SJCRH30 (cell line): Measurements from ENCODE around the gene C18orf63. TPM values are rescaled to one million over a fixed set of nuclear protein-coding genes. Genes with fewer than 3 reads are reported as not detected.
"Not testable (repeated sequence)": the region's sequence is repeated elsewhere in the genome, so short reads cannot be mapped to it uniquely, and the experiment has no call there.

ENCODE experiments used
- DNase-seq, 2 experiments: peaks; one replicate each; pipeline ENCODE4 v3.0.0-alpha.2; 2015 to 2020
- H3K27ac ChIP-seq: fragments of 250-450 bp; sonication (Bioruptor Pico); 2 replicates; pipeline ENCODE4 v1.5.1; 2020; ENCODE audit warnings: mild to moderate bottlenecking, moderate library complexity
- H3K27me3 ChIP-seq: fragments of 250-450 bp; sonication (Bioruptor Pico); 2 replicates; pipeline ENCODE4 v1.5.1; 2020; ENCODE audit warnings: mild to moderate bottlenecking, moderate library complexity
- H3K36me3 ChIP-seq: fragments of 250-450 bp; sonication (Bioruptor Pico); 2 replicates; pipeline ENCODE4 v1.5.1; 2020; ENCODE audit warnings: mild to moderate bottlenecking, moderate library complexity
- H3K4me1 ChIP-seq: fragments of 250-450 bp; sonication (Bioruptor Pico); 2 replicates; pipeline ENCODE4 v1.5.1; 2020; ENCODE audit warnings: mild to moderate bottlenecking, moderate library complexity
- H3K4me3 ChIP-seq: fragments of 250-450 bp; sonication (Bioruptor Pico); 2 replicates; pipeline ENCODE4 v1.5.1; 2020; ENCODE audit warnings: mild to moderate bottlenecking, moderate library complexity
- H3K9me3 ChIP-seq: fragments of 250-450 bp; sonication (Bioruptor Pico); replicated peaks from 2 replicates; pipeline ENCODE4 v1.5.1; 2020; ENCODE audit warnings: mild to moderate bottlenecking, moderate library complexity
- total RNA-seq: library from RNA; depleted of rRNA; stranded (reverse); fragments of >200 nt; shearing (Covaris generic); gene quantifications from 2 replicates; pipeline ENCODE4 v1.2.3, GENCODE V29; 2014

C18orf63 gene
- total RNA-seq, 1 experiment from 2014 or later, result not detected

DNA sequence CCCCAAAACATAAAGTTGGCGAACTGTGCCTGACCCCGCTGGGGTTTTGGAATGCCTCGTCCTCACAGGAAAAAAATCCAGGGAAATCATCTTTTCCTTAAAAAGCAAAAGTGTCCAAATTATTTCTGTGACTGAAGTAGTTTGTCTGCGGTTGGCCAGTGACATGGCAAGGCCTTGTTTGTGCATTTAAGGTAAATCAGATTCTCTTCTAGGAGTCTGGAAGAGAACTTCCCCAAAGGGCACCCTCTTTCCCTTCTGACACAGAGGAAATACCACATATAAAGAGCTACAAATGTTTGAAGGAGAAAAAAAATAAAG, 23.1 kb upstream of the C18orf63 start:
- H3K27ac ChIP-seq, result peak overlapping the region; percentile 15; the same call in 1 of the 2 replicates
- H3K9me3 ChIP-seq, result no peaks in the 10 kb centered on the region
- H3K4me1 ChIP-seq, result no peaks in the 10 kb centered on the region
- H3K27me3 ChIP-seq, result no peaks in the 10 kb centered on the region
- peak overlapping the region; percentile 67 for H3K4me3 ChIP-seq
- H3K36me3 ChIP-seq, result no peaks in the 10 kb centered on the region
- DNase-seq, result no peak

- H3K4me1 ChIP-seq, H3K4me3 ChIP-seq, H3K36me3 ChIP-seq, H3K27ac ChIP-seq, H3K9me3 ChIP-seq, DNase-seq, H3K27me3 ChIP-seq: not testable (repeated sequence)
Observed at GRCh38 chr18:74292982-74293381, 22.7 kb upstream of the C18orf63 start.

DNA sequence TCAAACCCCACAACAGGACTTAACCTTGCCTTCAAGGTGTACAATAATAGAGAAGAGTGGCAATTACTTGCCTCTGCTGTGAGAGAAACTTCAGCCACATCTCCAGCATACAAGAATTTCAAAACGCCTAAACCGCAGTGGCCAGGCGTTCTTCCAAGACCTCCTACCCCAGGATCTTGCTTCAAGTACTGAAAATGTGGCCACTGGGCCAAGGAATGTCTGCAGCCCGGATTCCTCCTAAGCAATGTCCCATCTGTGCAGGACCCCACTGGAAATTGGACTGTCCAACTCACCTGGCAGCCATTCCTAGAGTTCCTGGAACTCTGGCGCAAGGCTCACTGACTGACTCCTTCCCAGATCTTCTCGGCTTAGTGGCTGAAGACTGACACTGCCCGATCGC, 21.1 kb upstream of the C18orf63 start:
- Histone ChIP-seq H3K4me3 (no peak overlapping the region), H3K36me3 (no peaks in the 10 kb centered on the region), H3K27me3 (no peaks in the 10 kb centered on the region), H3K27ac (no peak overlapping the region), H3K9me3 (no peaks in the 10 kb centered on the region), H3K4me1 (no peaks in the 10 kb centered on the region)
- no peak for DNase-seq

DNA sequence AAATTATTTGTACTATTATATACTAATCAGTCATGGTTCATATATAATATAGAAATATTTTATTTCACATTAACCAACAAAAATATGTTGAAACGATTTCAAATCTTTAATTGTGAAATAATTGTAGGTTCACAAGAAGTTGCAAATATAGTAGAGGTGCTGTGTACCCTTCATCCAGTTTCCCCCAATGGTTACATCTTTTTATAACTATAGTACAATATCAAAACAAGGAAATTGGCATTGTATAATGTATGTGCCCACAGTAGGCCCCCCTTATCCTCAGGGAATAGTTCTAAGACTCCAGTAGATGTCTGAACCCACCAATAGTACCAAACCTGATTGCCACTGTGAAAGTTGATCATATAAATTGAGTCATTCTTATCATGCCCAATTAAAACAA, 16.5 kb upstream of the C18orf63 start:
- Histone ChIP-seq H3K27ac (no peak overlapping the region), H3K36me3 (no peaks in the 10 kb centered on the region), H3K27me3 (no peaks in the 10 kb centered on the region), H3K4me1 (no peaks in the 10 kb centered on the region), H3K9me3 (no peaks in the 10 kb centered on the region), H3K4me3 (no peak overlapping the region)
- no peak for DNase-seq

- H3K27me3 ChIP-seq, result no peaks in the 10 kb centered on the region
- H3K27ac ChIP-seq, result no peak overlapping the region
- H3K4me3 ChIP-seq, result no peak overlapping the region
- H3K4me1 ChIP-seq, result no peaks in the 10 kb centered on the region
- no peaks in the 10 kb centered on the region for H3K36me3 ChIP-seq
- no peak for DNase-seq
- no peaks in the 10 kb centered on the region for H3K9me3 ChIP-seq
Observed at GRCh38 chr18:74299746-74300145, 15.9 kb upstream of the C18orf63 start.

DNA sequence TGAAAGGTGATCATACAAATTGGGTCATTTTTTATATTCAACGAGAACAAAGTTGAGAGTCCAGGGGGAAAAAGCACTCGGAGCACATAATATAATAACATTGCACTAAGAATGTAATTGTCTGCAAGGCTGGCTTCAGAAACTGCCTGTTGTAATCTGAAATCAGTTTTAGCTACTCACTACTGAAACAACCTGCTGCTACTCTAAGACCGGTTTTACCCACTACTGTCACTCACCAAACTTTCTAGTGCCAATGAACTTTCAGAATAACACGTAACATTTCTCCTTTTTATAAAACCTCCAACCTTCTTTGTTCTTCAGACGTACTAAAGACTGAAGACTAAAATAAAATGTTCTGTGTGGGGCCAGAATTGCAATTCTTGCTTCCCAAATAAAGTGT, 12.3 kb upstream of the C18orf63 start:
- no peak for DNase-seq
- H3K4me1 ChIP-seq, result no peaks in the 10 kb centered on the region
- H3K4me3 ChIP-seq, result no peak overlapping the region
- H3K27me3 ChIP-seq, result no peaks in the 10 kb centered on the region
- no peaks in the 10 kb centered on the region for H3K36me3 ChIP-seq
- no peaks in the 10 kb centered on the region for H3K9me3 ChIP-seq
- no peak overlapping the region for H3K27ac ChIP-seq

- no peaks in the 10 kb centered on the region for H3K4me1 ChIP-seq
- H3K4me3 ChIP-seq, result no peak overlapping the region
- no peak for DNase-seq
- H3K27ac ChIP-seq, result no peak overlapping the region
- no peaks in the 10 kb centered on the region for H3K9me3 ChIP-seq
- H3K27me3 ChIP-seq, result no peaks in the 10 kb centered on the region
- no peaks in the 10 kb centered on the region for H3K36me3 ChIP-seq
Observed at GRCh38 chr18:74303936-74304335, 11.7 kb upstream of the C18orf63 start.

GRCh38 chr18:74310411-74310810, 5.2 kb upstream of the C18orf63 start:
- Histone ChIP-seq H3K27ac (no peak overlapping the region), H3K9me3 (no peaks in the 10 kb centered on the region), H3K36me3 (no peaks in the 10 kb centered on the region), H3K4me3 (no peak overlapping the region), H3K27me3 (no peaks in the 10 kb centered on the region), H3K4me1 (no peaks in the 10 kb centered on the region)
- peak in 1 of 2 experiments; percentile 29 for DNase-seq

DNA sequence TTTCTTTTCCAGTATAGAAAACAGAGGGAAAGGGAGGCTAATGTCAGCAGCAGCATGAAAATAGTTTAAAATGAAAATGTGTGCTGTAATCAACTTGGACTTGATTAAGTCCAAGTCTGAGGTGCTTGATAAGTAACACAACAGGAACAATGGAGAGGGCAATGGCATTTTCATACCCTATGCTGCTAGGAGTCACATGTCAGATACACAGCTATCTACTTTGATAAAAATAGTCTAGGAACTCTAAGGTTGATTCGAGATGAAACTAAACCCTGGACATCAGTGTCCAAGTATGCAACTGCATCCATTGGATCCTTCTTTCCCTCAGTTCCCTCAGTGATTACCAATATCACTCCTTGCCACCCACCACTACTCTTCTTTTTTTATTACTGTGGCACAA, 4.6 kb upstream of the C18orf63 start:
- Histone ChIP-seq H3K36me3 (no peaks in the 10 kb centered on the region), H3K27ac (no peak overlapping the region), H3K27me3 (no peaks in the 10 kb centered on the region), H3K4me3 (no peak overlapping the region), H3K4me1 (no peaks in the 10 kb centered on the region), H3K9me3 (no peaks in the 10 kb centered on the region)
- DNase-seq, result no peak

DNA sequence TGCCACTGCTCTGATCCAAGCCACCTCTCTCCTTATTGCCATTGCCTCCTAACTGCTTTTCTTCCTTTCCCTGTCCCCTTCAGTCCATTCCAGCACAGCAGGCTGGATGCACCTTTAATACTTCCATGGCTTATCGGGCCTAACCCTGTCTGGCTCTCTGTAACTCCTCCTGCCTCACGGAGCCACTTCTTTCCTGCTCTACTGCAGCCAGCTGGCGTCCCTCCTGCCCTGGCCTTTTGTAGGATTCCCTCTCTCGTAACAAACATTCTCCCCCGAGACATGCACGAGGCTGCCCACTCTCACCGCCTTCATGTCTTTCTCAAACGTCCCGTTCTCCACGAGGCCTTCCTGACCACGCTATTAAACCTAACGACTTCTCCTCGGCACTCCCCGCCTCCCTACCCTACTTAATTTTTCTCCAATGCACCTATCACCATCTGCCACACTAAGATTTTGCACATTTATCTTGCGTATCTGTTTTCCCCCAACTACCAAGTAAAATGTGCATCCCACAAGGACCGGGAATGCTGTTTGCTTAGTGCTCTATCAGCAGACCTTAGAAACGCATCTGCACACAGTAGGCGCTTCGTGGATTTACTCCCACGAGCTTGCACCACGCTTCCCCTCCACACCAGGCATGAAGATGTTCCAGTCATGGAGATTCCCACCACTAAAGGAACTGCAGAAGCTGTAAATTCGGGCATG, 728 bp upstream of the C18orf63 start:
- no peaks in the 10 kb centered on the region for H3K36me3 ChIP-seq
- H3K9me3 ChIP-seq, result no peaks in the 10 kb centered on the region
- H3K27me3 ChIP-seq, result no peaks in the 10 kb centered on the region
- no peak for DNase-seq
- peaks cover 3% of the 10 kb centered on the region; the same call in 1 of the 2 replicates for H3K4me1 ChIP-seq
- H3K4me3 ChIP-seq, result no peak overlapping the region
- no peak overlapping the region for H3K27ac ChIP-seq

DNA sequence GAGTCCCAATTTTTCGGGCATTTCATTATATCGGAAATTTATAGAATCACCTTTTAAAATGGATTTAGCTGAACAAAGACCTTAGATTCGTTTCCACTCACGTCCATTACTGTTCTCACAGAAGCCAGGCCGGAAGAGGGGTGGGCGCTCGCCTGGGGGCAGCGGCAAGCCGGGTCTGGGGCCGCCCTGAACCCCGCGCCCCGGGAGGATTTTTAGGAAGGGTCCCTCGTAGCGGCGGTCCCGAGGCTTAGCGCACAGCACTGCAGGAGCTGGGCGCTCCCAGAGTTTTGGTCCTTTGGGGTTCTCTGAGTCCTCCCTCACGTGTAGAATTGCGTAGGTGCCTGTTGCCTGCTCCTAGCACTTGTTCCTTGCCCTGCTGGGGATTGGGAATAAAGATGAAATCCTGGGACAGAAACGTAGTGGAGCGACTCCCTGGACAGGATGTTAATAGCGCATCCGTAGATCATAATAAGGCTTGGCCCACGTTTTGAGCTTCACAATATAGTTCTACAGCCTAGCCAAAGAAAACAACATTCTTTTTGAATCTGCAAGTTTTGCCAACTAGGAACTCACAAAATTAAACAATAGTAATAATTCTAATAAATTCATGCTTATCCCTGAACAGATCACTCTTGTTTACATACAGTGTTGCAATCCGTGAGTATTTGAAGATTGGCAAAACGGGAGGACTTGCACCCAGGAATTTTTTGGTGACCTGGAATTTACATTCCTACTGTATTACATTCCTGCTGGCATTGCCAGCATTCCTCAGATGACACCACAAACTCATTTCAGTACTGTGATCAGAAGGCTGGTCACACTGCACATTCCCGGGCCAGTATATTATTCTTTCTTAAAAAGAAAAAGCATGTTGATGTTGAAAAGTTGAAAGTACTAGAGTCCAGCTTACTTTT, 875 bp downstream of the C18orf63 start:
- Histone ChIP-seq H3K36me3 (no peaks in the 10 kb centered on the region), H3K4me1 (peaks cover 3% of the 10 kb centered on the region; the same call in 1 of the 2 replicates), H3K9me3 (no peaks in the 10 kb centered on the region), H3K4me3 (no peak overlapping the region), H3K27me3 (no peaks in the 10 kb centered on the region), H3K27ac (peak overlapping the region; percentile 35)
- peak; percentile 9 to 20 for DNase-seq

DNA sequence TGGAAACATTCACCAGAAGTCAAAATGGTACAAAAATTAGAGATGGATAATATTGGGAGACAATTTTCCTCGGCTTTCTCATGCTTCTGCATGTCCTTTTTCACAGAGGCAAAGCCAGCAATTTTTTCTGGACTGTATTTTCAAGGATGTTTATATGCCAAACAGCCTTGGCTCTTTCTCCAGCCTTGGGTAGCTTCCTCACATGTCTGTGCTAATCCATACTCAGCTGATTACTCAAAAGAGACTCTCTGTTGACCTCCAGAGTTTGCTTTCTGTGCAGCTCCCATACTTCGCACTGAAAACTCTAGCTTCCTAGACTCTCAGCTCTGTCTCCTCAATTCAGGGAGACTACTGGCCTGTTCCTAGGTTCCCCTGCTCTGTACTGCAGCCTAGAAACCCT, 10.6 kb downstream of the C18orf63 start:
- Histone ChIP-seq H3K36me3 (no peaks in the 10 kb centered on the region), H3K4me1 (no peaks in the 10 kb centered on the region), H3K27me3 (no peaks in the 10 kb centered on the region), H3K9me3 (no peaks in the 10 kb centered on the region), H3K27ac (no peak overlapping the region), H3K4me3 (no peak overlapping the region)
- DNase-seq, result no peak

DNA sequence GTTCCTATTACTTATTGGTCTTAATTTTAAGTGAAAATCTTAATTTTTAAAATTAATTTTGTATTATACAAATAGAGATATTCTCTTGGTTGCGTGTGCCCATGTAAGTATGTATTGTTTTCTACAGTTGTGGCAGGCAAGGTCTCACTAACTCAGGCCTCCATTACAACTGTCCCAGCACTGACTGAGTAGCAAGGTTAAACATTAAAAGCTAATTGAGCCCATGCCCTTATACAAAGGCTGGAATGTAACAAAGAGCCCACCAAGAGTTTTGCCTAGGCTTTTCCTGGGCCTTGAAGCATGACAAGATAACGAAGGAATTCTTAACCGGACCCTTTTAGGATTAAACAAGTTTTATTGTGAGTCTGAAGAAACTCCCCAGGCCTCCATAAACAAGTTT, 11.2 kb downstream of the C18orf63 start:
- DNase-seq, H3K36me3 ChIP-seq, H3K4me1 ChIP-seq, H3K9me3 ChIP-seq, H3K4me3 ChIP-seq, H3K27me3 ChIP-seq, H3K27ac ChIP-seq: not testable (repeated sequence)

GRCh38 chr18:74328206-74328605, 12.6 kb downstream of the C18orf63 start:
- Histone ChIP-seq H3K4me1 (no peaks in the 10 kb centered on the region), H3K27me3 (no peaks in the 10 kb centered on the region), H3K36me3 (no peaks in the 10 kb centered on the region), H3K9me3 (no peaks in the 10 kb centered on the region), H3K4me3 (no peak overlapping the region), H3K27ac (no peak overlapping the region)
- DNase-seq, result no peak

DNA sequence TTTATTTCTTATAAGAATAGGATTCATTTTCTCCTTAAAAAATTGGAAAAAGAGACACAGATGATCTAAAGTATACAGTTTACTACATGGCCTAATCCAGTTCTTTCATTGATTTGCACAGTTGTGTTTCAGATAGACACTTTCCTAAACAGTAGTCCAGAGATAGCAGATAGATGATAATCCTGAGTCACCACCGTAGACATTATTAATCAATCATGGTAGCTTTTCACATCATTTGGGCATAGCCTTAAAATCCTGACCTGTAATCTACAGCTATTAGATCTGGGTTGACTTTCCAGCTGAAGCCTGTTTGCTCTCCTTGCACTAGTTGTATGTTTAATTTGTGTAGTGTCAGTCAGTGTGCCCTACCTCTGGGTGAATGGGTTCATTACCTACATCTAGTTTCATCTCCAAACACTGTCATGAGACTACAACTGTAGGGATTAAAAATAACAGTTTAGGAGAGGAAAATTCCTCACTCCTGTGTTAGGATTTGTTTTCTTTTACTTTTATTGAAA, 14.1 kb downstream of the C18orf63 start:
- DNase-seq, result no peak
- no peaks in the 10 kb centered on the region for H3K9me3 ChIP-seq
- H3K27ac ChIP-seq, result no peak overlapping the region
- no peaks in the 10 kb centered on the region for H3K36me3 ChIP-seq
- no peaks in the 10 kb centered on the region for H3K4me1 ChIP-seq
- H3K4me3 ChIP-seq, result no peak overlapping the region
- H3K27me3 ChIP-seq, result no peaks in the 10 kb centered on the region
